ENCODE results near the gene CRTC3. TPM values are rescaled to one million over a fixed set of nuclear protein-coding genes. Genes with fewer than 3 reads are reported as not detected.

The CRTC3 gene
- total and polyA plus RNA-seq, 2 donors (not counting 3 experiments of a cell fraction or from before 2014, with no cell fraction given): 16.2 to 26.4 TPM

DNA sequence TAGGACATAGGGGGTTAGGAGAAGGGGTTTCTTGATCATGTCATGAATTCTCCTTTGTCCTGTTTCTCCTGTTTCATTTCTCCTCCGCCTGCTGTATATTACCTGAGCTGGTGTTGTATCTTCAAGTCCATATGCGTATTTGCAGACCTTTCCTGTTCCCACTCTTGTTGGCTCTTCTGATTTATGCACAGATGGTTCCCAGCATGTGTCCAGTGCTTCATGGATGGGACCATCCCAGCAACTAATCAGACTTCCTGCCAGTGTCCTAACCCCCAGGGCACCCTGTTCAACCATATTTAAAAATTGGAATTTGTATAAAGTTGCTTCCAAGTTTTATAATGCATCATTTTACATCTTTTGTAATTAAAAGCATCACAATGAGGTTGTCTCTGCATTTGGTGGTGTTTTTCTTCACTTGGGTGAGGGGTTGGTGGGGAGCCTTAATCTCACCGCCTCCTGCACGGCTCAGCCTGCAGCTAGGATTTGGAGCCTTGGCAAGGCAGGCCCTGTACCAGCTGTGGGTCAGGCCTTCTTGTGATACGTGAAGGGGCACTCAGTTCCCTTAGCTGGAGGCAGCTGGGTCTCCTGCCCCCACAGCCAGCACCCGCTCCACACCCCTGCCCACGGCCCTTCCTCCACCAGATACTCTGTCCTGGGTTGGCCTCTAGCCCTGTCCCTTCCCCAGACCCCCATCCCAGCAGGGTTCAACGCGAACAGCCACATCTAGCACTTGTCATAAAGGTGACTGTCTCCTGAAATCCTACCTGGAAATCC is 115.4 kb downstream of the CRTC3 start:
- ChIA-PET POLR2A (no interaction called here), CTCF (interaction anchor here (1.7 kb wide), 1 partner anchor 241 kb away, joined by 7 read pairs; no protein-coding TSS in a partner anchor)
- no peaks in the 10 kb centered on the region for H3K79me2 ChIP-seq (ENCODE audit: control insufficient read depth, insufficient read depth, low read length)
- H4K20me1 ChIP-seq (replicated peaks; ENCODE audit: control insufficient read depth, extremely low read depth, insufficient read depth, low read length): no peaks in the 10 kb centered on the region
- no peaks in the 10 kb centered on the region for H3K27me3 ChIP-seq (ENCODE audit: control insufficient read depth in 2 of 2, insufficient read depth in 2 of 2, low read length in 2 of 2)
- H3K4me3 ChIP-seq (replicated peaks in 1 of 3; ENCODE audit: insufficient read depth in 1 of 3, low read depth in 1 of 3, low read length in 3 of 3): no peak overlapping the region
- intact Hi-C loops (cut with micrococcal nuclease) (no loop called here), dilution Hi-C loops (cut with MboI; ENCODE audit: extremely low pct_ligation_motif_present, low sequenced_read_pairs) (no loop called here)
- H2AFZ ChIP-seq (ENCODE audit: low read depth, low read length): no peak overlapping the region
- no TSS peak for BruUV-seq (replicated peaks)
- H3K4me1 ChIP-seq (ENCODE audit: control insufficient read depth, extremely low read depth, insufficient read depth, low read length): peaks cover 20% of the 10 kb centered on the region
- H3K36me3 ChIP-seq (ENCODE audit: control insufficient read depth in 2 of 2, extremely low read depth in 1 of 2, insufficient read depth in 2 of 2, low read length in 2 of 2): peaks cover 6 to 19% of the 10 kb centered on the region in 2 experiments
- TF ChIP-seq EZH2 (IDR thresholded peaks at IDR 0.05; ENCODE audit: borderline replicate concordance, low read depth, low read length, severe bottlenecking) (no peak), POLR2A (IDR thresholded peaks at IDR 0.05; ENCODE audit: low read depth, low read length) (no peak), FOS (IDR thresholded peaks at IDR 0.05; ENCODE audit: borderline replicate concordance, insufficient read depth, low read length) (no peak), POLR2AphosphoS5 (IDR thresholded peaks at IDR 0.05; ENCODE audit: insufficient read depth, low read depth, low read length) (no peak)
- no peaks in the 10 kb centered on the region for H3K9me3 ChIP-seq (replicated peaks; ENCODE audit: control insufficient read depth, insufficient read depth, low read length)
- H3K9me1 ChIP-seq (replicated peaks; ENCODE audit: control insufficient read depth, extremely low read depth, insufficient read depth, low read length): no peaks in the 10 kb centered on the region
- no peak for FAIRE-seq
- no peak overlapping the region for H3K4me2 ChIP-seq (ENCODE audit: insufficient read depth, low read length)
- H3K9ac ChIP-seq (replicated peaks; ENCODE audit: extremely low read depth, insufficient read depth, low read length): no peak overlapping the region
- no peak for DNase-seq (ENCODE audit: low read depth, low spot score)
- H3K27ac ChIP-seq (ENCODE audit: insufficient read depth, low read depth, low read length): no peak overlapping the region

DNA sequence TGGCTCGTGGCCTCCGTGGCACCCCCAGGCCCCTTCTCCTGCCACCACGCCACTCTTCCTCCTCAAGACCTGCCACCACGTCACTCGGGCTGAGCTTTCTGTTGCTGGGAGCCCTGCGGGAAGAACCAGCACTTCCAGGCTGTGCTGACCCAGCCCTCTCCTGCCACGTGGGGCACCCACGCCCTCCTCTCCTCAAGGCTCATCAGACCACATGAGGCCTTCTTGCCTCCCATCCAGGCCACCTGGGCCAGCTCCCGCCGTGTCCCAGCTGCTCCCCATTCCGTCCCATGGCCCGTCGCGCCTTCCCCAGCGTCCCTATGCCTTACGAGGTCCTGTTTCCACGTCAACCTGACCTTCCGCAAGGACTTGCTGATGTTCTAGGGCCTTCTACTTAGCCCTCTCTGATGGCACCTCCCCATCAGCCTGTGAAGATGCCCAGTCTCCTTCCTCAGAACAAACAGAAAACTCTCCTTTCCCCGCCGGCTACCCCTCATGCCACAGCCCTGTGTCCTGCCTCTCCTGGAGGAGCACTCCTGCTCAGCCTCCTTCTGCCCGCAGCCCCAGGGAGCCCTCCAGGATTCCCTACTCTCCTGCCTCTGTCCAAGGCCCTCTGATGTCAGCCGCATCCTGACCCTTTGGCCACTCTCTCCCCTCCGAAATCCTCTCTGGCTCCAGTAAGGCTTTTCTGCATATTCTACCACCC is 116.3 kb downstream of the CRTC3 start:
- peaks cover 3 to 14% of the 10 kb centered on the region in 2 experiments for H3K36me3 ChIP-seq (ENCODE audit: control insufficient read depth in 2 of 2, extremely low read depth in 1 of 2, insufficient read depth in 2 of 2, low read length in 2 of 2)
- no peaks in the 10 kb centered on the region for H3K9me1 ChIP-seq (replicated peaks; ENCODE audit: control insufficient read depth, extremely low read depth, insufficient read depth, low read length)
- no peaks in the 10 kb centered on the region for H3K79me2 ChIP-seq (ENCODE audit: control insufficient read depth, insufficient read depth, low read length)
- CTCF ChIA-PET: interaction anchor here (1.7 kb wide), 1 partner anchor 240 kb away, joined by 7 read pairs; no protein-coding TSS in a partner anchor
- no peaks in the 10 kb centered on the region for H3K9me3 ChIP-seq (replicated peaks; ENCODE audit: control insufficient read depth, insufficient read depth, low read length)
- intact Hi-C loops (cut with micrococcal nuclease): no loop called here
- H3K4me1 ChIP-seq (ENCODE audit: control insufficient read depth, extremely low read depth, insufficient read depth, low read length): peaks cover 28% of the 10 kb centered on the region
- POLR2A ChIA-PET: no interaction called here
- dilution Hi-C loops (cut with MboI; ENCODE audit: extremely low pct_ligation_motif_present, low sequenced_read_pairs): no loop called here
- no peak overlapping the region for H3K4me3 ChIP-seq (replicated peaks in 1 of 3; ENCODE audit: insufficient read depth in 1 of 3, low read depth in 1 of 3, low read length in 3 of 3)
- no peak overlapping the region for H2AFZ ChIP-seq (ENCODE audit: low read depth, low read length)
- H3K27me3 ChIP-seq (ENCODE audit: control insufficient read depth in 2 of 2, insufficient read depth in 2 of 2, low read length in 2 of 2): no peaks in the 10 kb centered on the region
- no peak for TF ChIP-seq MYC (IDR thresholded peaks at IDR 0.05; ENCODE audit: low read depth, low read length)
- no peak for TF ChIP-seq POLR2AphosphoS5 (IDR thresholded peaks at IDR 0.05; ENCODE audit: insufficient read depth, low read depth, low read length)
- TF ChIP-seq, protein P1, sequence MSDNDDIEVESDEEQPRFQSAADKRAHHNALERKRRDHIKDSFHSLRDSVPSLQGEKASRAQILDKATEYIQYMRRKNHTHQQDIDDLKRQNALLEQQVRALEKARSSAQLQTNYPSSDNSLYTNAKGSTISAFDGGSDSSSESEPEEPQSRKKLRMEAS (IDR thresholded peaks at IDR 0.05; ENCODE audit: insufficient read depth, insufficient read length): no peak
- no peak for TF ChIP-seq GATA2 (IDR thresholded peaks at IDR 0.05; ENCODE audit: insufficient read depth, insufficient read length, low read depth, low read length)
- TF ChIP-seq, protein P2, sequence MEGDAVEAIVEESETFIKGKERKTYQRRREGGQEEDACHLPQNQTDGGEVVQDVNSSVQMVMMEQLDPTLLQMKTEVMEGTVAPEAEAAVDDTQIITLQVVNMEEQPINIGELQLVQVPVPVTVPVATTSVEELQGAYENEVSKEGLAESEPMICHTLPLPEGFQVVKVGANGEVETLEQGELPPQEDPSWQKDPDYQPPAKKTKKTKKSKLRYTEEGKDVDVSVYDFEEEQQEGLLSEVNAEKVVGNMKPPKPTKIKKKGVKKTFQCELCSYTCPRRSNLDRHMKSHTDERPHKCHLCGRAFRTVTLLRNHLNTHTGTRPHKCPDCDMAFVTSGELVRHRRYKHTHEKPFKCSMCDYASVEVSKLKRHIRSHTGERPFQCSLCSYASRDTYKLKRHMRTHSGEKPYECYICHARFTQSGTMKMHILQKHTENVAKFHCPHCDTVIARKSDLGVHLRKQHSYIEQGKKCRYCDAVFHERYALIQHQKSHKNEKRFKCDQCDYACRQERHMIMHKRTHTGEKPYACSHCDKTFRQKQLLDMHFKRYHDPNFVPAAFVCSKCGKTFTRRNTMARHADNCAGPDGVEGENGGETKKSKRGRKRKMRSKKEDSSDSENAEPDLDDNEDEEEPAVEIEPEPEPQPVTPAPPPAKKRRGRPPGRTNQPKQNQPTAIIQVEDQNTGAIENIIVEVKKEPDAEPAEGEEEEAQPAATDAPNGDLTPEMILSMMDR (IDR thresholded peaks at IDR 0.05; ENCODE audit: extremely low read depth in 1 of 2, insufficient read depth in 1 of 2, low read depth in 1 of 2, low read length in 2 of 2): no peak
- TF ChIP-seq POLR2A (IDR thresholded peaks at IDR 0.05; ENCODE audit: low read depth, low read length): no peak
- TF ChIP-seq FOS (IDR thresholded peaks at IDR 0.05; ENCODE audit: borderline replicate concordance, insufficient read depth, low read length): no peak
- no peak for TF ChIP-seq EZH2 (IDR thresholded peaks at IDR 0.05; ENCODE audit: borderline replicate concordance, low read depth, low read length, severe bottlenecking)
- no peak for TF ChIP-seq JUN (IDR thresholded peaks at IDR 0.05; ENCODE audit: borderline replicate concordance, insufficient read depth, insufficient read length, low read depth)
- H3K4me2 ChIP-seq (ENCODE audit: insufficient read depth, low read length): no peak overlapping the region
- H4K20me1 ChIP-seq (replicated peaks; ENCODE audit: control insufficient read depth, extremely low read depth, insufficient read depth, low read length): no peaks in the 10 kb centered on the region
- DNase-seq (ENCODE audit: low read depth, low spot score) (no peak), FAIRE-seq (no peak)
- no peak overlapping the region for H3K27ac ChIP-seq (ENCODE audit: insufficient read depth, low read depth, low read length)
- no peak overlapping the region for H3K9ac ChIP-seq (replicated peaks; ENCODE audit: extremely low read depth, insufficient read depth, low read length)
- no TSS peak for BruUV-seq (replicated peaks)
